NCI-H146 treated with DMSO at 0.1 percent for 48 hours (cell line): ENCODE data around the gene SLC35B4.
A peak's percentile ranks its signal among the peaks of the same experiment; 100 is the strongest.

Experiments used
- DNase-seq: peaks from one replicate; lab custom pipeline; 2025; ENCODE audit not compliant: unreplicated experiment; lab: John Stamatoyannopoulos, UW

SLC35B4 gene, protein sequence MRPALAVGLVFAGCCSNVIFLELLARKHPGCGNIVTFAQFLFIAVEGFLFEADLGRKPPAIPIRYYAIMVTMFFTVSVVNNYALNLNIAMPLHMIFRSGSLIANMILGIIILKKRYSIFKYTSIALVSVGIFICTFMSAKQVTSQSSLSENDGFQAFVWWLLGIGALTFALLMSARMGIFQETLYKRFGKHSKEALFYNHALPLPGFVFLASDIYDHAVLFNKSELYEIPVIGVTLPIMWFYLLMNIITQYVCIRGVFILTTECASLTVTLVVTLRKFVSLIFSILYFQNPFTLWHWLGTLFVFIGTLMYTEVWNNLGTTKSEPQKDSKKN

DNA sequence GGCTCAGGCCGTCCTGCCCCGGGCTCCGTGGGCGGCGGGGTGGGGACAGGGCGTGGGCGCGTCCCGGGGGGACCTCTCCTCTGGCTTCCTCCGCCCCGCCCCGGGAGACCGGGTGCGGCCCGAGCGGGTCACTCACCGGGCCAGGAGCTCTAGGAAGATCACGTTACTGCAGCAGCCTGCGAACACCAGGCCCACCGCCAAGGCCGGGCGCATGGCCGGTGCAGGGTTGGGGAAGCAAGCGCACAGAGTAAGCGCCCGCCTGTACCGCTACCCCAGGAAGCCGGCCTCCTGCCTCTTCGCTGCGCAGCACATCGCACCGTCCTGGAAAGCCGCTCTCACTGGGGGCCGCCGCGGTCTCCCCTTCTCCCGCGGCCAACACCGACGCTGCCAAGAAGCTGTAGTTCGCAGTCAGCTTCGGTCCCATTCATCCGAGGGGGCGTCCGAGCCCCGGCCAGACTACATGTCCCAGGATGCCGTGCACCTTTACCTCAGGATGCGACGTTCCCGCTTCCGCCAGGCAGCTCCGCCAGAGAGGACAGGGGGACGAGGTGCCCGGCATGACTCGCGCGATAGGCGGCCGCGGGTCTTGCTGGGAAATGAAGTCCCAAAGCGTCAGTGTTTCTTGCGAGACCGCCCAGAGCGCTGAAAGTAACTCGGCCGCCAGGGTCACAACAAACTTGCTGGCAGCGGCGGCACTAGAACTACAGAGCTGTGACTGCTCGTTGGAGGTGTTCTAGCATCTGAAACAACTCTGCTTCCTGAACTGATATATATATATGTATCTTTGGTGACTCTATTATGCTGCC is at the start of gene SLC35B4:
Gene SLC35B4, minus strand, starts transcription at position 392 of the 806 bp plus-strand sequence. Its CDS starts 179 bp downstream, at position 213.
- peak; percentile 91 for DNase-seq

DNA sequence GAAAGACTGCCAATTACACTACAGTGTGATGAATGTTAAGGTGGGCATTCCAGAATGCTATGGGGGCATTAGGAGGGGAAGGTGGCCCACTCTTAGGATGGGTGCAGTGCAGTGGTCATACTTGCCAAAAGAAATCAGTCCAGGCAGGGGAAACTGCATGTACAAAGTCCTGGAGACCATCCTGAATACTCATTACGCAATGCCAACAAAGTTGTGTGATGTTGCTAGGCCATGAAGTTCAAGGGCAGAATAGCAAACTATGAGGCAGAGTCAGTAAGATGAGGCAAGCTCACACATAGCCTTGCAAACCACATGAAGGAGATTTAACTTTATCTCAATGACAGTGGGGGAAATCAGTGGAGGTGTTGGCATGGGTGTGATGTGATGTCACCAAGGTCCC is 49.8 kb upstream of the SLC35B4 start:
- DNase-seq: no peak

DNA sequence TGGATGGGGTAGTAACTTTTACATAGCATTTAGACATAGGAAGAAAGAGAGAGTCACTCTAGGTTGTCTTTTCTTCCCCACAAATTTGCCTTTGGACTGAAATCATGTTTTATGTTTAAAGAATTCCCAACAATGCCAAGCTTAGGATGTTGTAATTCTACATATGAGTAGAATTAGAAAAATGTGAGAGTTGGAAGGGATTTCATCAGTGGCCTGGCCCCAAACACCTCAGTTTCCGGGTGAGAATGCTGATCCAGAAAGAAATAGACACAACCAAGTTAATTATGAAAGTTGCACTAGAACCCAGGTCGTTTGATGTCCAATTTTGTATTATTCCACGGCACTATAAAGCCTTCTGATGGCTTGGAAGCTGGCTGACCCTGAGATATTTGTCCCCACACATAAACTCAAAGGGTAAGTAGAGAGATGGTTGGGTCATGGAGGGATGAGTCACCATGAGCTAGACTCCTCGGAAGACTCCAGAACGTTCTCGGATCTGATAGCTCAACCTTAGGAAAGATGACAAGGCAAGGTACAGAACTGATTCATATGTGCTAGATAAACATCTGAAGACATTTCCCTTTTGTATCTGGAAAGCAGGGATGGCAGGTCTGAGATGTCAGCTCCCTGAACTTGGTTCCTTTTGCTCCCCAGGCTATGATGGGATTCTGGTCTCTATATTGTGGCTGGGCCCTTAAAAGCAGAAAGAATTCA is 48.8 kb upstream of the SLC35B4 start:
- DNase-seq: no peak

DNA sequence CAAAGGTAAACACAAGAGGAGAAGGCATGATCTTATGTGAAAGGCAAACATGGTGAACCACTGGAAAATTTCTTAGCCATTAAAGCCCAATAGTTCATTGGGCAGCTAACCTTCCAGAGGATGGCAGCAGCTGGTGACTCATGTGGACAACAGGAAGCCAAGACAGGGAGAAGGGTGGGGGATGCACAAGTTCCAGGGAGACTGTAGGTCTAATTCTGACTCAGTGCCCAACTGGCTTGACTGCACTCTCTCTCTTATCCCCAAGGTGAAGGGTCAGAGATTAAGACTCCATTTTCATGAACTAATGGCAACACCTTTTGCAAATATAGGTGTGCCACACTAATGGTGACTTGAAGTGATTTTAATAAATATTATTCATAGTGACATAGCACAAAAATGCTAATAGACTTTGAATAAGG is 47.9 kb upstream of the SLC35B4 start:
- no peak for DNase-seq

DNA sequence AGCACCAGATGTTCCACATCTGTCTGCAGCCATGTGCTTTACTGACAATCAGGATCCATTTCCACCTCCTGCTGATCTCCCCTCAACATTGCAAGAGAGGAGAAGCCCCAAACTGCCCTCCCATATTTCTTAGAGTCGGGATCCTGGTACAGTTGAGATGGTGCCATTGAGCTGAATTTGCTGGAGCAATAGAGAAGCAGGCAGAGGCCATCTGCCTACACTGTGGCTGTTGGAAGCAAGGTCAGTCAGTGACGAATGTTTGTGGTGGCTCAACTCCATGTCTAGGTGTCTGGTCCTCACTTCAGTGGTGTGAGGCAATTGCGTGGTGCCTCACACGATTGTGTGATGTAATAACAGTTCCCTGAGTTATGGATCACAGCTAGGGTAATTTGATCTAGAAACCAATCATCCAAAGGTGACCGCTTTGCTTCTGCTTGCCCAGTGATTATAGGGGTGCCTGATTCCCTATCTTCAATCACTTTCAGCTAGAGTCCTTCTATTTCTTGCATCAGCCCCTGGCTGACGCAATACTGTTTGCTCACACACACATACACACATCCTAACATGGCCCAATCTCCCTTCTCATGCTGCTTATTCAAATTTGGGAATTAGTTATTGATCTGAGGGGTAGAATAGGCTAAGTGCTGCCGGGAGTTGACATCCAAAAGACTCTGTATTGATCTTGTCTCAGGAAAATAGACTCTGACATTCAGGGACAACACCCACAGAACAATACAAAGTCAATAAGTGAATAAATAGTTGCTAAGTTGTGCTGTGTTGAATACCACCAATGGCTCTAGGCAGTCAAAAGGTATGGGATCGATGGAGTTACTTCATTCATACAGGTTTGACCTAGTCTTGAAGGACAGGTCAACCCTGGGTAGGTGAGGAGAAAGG is 46.1 kb upstream of the SLC35B4 start:
- no peak for DNase-seq

DNA sequence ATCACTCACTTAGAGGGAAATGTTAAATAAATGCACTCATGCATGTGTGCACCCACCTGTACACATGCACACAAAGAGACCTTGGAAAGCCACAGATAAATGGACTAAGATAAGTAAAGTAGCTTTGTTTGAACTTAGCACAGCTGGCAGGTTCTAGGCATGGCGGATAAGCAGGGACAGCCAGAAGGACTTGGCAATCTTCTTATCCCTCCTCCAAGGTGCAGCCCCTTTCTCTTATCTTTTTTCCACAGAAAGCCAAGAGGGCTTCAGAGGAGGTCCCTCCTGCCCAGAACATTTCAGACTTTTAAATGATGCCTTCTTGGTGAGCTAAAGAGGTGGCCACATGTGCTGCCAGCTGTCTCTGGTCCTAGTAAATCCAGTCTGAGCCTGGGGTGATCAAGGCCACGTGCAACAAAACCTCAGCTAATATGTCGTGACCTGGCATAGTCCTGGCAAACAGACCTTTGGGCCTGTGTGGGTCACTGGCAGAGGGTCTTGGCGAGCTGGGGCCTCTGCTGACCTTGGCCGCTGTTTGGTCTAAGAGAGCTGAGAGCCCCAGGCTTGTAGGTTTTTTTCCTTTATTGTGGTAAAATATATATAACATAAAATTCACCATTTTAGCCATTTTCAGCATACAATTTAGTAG is 43.2 kb upstream of the SLC35B4 start:
- no peak for DNase-seq

DNA sequence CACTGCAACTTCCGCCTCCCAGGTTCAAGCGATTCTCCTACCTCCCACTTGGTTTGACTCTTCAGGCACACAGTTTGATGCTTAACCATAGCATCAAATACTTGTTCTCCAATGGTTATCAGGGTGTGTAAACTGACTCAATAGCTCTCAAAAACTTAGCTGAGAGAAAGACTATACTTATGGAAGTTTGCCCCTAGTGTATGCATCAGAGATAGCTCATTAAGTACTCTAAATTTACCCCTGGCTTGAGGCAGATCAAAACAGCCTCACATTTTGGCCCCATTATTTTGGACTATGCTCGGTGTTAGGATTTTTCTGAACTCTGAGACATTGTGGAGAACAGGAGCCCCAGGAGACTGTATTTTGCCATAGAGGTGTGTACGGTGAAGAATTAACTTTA is 40.8 kb upstream of the SLC35B4 start:
- no peak for DNase-seq

DNA sequence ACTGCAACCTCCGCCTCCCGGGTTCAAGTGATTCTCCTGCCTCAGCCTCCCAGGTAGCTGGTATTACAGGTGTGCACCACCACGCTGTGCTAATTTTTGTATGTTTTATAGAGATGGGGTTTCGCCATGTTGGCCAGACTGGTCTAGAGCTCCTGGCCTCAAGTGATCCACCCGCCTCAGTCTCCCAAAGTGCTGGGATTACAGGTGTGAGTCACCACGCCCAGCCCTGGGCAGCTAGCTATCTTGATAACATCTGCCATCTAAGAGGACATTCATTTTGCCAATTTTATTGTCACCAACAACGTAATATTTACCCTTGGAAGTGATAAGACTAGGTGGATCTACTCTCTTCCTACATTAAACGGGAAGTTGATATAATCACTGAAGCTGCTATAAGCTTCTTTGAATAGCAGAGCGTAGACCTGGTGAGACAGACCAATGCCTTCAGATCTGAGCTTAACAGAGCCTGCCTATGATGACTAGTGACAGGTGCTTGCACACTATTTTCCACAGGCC is 39.7 kb upstream of the SLC35B4 start:
- no peak for DNase-seq

DNA sequence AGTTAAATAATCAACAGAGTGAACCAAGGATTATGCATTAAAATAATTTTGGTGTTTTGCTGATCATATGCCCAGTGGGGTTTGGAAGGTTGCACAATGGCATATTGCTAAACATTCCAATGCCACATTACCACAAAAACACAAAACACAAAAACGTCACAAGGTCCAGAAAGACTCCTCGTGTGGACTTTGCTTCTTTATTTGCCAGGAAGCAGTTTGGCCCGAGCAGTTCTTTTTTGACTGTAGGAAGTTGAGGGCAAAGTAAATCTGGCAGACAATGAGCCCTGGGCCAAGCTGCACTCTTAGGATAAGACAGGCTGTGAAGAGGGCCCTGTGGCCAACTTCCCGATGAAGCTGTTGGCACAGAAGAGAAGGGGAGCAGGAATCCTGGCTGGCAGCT is 39.2 kb upstream of the SLC35B4 start:
- no peak for DNase-seq

DNA sequence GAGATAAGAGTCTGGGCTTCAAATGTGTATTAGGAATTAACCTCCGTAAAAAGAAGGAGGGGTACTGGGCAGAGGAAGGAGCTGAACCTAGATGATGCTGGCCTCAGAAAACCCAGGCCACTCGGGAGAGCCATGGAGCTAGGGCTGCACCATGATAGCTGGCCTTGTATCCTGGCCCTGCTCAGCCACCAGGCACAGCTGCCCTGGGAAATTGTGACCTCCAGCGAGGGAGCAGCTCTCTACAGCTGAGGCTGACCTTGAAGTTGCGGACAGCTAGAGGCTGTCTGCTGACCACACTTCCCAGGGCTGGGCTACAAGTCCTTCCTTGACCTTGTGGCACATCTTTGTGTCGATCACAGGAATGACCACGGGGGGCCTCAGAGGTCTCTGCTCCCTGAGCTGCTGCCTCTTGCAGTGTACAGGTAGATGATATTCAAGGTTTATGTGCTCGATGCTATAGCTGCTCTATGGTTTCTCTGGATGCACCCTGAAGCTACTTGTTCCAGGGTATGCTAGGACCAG is 38.3 kb upstream of the SLC35B4 start:
- no peak for DNase-seq

DNA sequence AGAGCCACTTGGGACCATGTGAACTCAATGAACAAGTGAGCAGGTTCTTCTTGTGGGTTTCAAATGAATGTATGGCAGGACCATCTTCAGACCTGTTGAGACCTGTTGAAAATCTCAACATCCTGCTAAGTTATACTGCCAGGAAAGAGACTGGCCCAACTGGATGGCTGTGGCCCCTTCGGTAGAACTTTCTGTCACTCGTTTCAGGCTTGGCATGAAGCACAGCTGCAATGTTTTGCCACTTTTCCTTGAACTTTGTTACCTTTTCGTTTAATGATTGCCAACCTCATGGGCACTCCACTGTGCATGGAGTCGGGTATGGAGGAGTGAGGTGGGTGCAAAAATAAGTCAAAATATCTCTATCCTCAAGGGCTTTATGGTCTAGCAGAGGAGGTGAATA is 36.7 kb upstream of the SLC35B4 start:
- DNase-seq: no peak

DNA sequence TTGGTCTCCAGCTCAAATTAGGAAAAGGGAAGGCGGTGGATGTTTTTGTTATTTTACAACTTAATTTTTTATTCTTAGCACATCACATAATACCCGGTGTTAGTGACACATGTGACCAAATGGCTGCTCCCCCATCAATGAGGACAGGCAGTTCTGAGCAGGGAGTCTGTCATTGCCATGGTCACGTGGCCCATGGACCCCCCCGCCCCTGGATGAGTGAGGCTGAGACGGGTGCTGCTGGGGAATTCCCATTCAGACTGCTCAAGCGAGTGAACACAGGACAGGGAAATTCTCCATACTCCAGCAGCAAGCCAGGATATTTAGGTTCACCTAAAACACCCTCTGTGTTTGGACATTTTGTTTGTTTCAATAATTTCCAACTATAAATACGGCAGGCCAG is 34.7 kb upstream of the SLC35B4 start:
- no peak for DNase-seq

DNA sequence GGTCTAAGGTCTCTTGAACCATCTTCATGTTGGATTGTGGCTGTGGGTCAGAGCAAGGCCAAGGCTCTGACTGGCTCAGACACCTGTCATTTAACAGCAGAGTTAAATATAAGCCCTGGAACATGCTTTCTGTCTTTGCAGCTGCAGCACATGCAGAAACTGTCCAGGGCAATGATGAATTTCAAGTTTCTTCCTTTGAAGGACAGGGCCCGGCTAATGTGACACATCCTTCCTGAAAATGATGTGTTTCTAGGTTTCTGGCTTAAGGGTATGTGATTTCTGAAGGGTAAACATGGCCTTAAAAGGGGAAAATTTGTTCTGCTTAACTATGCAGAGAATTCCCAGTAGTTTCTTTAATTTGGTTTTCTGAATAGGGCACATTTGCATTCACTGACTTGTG is 34.0 kb upstream of the SLC35B4 start:
- no peak for DNase-seq

DNA sequence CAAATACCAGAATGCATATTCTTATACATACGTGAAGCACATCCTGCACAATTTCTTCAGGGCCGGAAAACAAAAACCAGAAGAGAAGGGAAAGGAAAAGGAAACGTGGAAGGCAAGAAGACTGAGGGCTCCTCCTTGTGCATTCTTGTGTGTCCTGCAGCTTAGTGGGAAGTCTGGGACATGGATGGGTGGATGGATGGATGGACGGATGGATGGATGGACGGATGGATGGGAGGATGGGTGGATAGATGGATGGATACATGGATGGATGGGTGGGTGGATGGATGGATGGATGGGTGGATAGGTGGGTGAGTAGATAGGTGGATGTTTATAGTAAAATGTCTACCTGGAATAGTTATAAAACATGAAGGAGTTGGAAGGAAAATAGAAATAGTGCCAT is 30.8 kb upstream of the SLC35B4 start:
- DNase-seq: no peak

DNA sequence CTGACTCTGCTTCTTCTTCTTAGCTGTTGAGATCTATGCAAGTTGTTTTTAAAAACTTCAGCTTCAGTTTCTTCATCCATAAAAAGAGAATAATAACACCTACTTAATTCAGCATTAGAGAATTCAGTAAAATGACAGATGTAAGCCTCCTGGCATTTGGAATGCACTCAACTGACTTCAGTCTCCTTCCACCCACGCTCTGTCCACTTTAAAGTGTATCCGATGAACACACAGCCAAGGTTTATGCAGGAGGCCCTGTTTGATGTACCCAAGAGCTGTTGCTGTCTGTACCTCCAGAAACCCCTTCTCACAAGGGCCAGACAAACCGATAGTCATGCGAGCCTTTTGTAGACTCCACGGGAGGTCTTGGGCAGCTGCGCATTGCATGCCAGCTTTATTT is 27.1 kb upstream of the SLC35B4 start:
- no peak for DNase-seq

DNA sequence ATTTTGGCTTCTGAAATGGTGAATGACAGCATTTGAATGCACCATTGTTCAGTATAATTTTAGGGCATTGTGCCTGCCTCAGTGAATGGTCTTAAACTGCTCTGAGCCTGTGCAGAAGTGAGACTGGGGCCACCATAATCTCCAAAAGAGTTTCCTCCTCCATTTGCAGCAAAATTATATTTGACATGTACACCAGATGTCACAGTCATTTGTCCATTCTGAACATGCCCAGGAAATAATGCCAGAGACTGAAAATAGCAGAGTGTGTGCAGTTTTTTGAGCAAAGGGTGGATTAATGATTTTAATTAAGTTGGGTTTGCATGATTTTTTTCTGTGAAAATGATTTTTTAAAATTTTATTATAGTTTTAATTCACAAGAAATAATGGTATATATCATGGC is 26.4 kb upstream of the SLC35B4 start:
- no peak for DNase-seq

DNA sequence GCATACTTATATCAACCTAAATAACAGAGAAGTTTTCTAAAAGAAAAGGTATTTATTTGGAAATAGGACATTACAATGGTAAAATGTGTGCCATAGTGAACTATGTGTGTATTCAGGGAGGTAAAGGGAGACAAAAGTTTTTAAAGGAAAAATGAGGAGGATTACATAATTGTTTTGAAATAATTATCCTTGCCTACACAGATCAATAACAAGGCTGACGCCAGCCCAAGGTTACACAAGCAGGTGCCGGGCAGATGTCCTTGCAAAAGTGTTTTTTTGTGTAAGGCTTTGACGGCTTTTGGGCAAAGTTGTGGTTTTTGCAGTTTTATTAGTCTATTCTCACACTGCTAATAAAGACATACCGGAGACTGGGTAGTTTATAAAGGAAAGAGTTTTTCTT is 22.7 kb upstream of the SLC35B4 start:
- no peak for DNase-seq

DNA sequence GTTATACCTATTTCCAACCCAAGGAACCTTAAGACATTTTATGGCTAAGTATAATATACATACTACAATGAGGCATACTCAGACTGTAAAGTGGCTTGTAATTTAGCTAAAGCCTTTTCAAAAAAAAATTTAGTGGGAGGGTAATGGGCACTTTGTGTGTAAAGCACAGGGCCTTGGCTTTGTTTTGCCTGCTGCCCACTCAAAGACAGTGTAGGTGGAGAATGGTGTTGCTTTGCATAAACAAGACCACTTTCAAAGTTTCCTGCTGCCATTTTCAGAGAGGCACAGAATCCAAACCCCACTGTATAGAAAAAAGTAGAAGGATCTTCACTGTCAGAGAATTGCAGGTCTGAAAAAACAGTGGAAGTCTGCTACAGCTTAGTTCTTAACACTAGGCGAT is 21.2 kb upstream of the SLC35B4 start:
- no peak for DNase-seq

DNA sequence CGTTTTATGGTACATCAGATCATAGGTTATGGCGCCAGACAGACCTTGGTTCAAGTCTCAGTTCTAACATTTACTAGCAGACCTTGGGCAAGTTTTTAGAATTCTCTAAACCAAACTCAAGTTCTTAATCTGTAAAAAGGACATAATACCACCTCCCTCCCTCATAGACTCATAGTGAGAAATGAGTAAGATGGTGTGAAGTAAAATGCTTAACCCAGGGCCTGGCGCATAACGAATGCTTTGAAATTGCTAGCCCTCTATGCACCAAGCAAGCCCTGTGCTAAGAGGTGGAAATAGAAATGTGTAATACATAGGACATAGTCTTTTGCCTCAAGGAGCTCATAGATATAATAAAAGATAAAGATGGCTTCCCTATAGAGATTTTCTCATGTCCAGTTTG is 17.7 kb upstream of the SLC35B4 start:
- DNase-seq: no peak

DNA sequence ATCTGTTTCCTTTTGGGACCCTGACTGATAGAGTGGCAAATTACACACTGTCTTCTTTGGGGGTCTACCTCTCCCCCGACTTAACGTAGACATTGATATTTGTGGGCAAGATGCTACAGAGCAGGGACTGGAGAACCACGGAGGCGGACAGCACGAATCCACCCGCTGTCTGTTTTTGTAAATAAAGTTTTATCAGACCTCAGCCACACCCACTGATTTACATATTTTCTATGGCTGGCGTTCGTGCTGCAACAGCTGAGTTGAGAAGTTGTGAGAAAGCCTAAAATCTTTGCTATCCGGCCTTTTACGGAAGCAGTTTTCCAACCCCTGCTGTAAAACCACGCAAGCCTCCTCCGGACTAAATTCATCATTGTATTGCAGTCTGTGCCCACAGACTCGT is 17.2 kb upstream of the SLC35B4 start:
- no peak for DNase-seq
